ENCODE results near the gene YBX2. TPM values are rescaled to one million over a fixed set of nuclear protein-coding genes. Genes with fewer than 3 reads are reported as not detected.

YBX2 gene
- total RNA-seq, 1 experiment from 2014 or later: 24.0 TPM

DNA sequence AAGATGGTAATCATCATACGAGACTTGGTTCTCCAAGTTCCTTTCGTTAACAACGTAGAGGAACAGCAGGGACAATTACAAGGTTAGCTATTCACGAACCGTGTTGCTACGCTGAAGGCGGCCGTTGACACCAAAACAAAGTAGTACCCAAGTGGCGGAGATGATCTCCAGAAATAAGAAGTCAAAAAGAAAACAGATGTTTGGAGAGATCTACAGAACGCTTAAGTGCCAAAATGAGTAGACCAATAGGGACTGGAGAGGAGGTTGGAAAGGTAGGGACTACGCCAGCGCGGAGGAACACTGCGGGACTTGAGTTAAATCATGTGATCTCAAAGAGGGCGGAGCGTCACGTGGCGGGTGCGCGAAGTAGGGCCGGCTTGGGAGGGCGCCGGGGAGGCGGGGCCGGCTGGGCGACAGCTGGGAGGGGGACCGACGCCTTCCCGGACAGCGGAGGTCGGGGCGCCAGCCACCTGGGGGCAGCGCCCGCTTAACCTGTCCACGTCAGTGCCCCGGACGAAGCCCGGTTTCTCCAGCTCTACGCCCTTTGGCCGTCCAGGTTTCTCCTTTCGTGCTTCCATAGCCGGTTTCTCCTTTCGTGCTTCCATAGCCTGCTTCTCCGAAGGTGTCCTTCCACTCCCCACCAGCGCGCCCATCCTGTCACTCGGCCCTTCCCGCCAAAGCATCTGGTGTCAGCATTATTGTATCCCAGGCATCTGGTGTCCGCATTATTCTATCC lies 51.6 kb downstream of the YBX2 start:
- Histone ChIP-seq H3T11ph (ENCODE audit: low read length) (no peak overlapping the region), H3K9ac (ENCODE audit: extremely low read depth, insufficient read length, low read length) (peak overlapping the region; percentile 53), H2BK120ac (ENCODE audit: low read depth, low read length, poor library complexity, severe bottlenecking) (no peak overlapping the region), H3K4me2 (ENCODE audit: insufficient read depth, insufficient read length, low read length) (peak overlapping the region; percentile 98), H2BK12ac (ENCODE audit: insufficient read length, low read depth, low read length) (no peak overlapping the region), H3K18ac (ENCODE audit: insufficient read length, low read depth, low read length) (peak overlapping the region; percentile 25), H3K4ac (ENCODE audit: low read depth, low read length) (no peak overlapping the region), H3K56ac (ENCODE audit: insufficient read length, low read depth, low read length) (no peak overlapping the region), H3K27ac (ENCODE audit: insufficient read length, low read depth, low read length) (peak overlapping the region; percentile 62), H3K27me3 (ENCODE audit: insufficient read depth, low read length) (no peaks in the 10 kb centered on the region), H4K5ac (ENCODE audit: insufficient read length, low read depth, low read length) (no peak overlapping the region), H2AFZ (ENCODE audit: low read length) (no peak overlapping the region), H2AK5ac (ENCODE audit: insufficient read length, low read length) (no peak overlapping the region), H4K20me1 (ENCODE audit: control insufficient read depth, insufficient read depth, insufficient read length) (no peaks in the 10 kb centered on the region), H2BK20ac (ENCODE audit: low read depth, low read length, poor library complexity, severe bottlenecking) (no peak overlapping the region), H3K79me2 (ENCODE audit: insufficient read depth, low read length) (peaks cover 4% of the 10 kb centered on the region; the same call in 1 of the 2 replicates), H3K79me1 (ENCODE audit: insufficient read depth, low read depth, low read length, poor library complexity, severe bottlenecking) (peaks cover 5% of the 10 kb centered on the region), H2BK5ac (ENCODE audit: insufficient read length, low read length) (no peak overlapping the region), H2BK15ac (ENCODE audit: low read depth, low read length) (no peak overlapping the region), H3K23me2 (ENCODE audit: insufficient read length, low read depth, low read length, poor library complexity, severe bottlenecking) (peaks cover 4% of the 10 kb centered on the region), H3K9me3 (ENCODE audit: control insufficient read depth, low read depth, low read length) (no peaks in the 10 kb centered on the region), H4K8ac (replicated peaks; ENCODE audit: insufficient read length, low read depth, low read length) (no peak overlapping the region), H3K4me1 (ENCODE audit: insufficient read depth, low read length) (no peaks in the 10 kb centered on the region), H4K91ac (ENCODE audit: insufficient read length, low read depth, low read length) (no peak overlapping the region), H3K23ac (ENCODE audit: insufficient read length, low read depth, low read length) (no peak overlapping the region), H3K14ac (ENCODE audit: insufficient read depth, low read length) (no peak overlapping the region)
- peak overlapping the region; percentile 96 to 100 (median 99) for H3K27ac Mint-ChIP-seq
- peaks cover 0 to 2% of the 10 kb centered on the region in 2 experiments; a peak in 2 of 5 replicates for H3K9me3 Mint-ChIP-seq
- TF ChIP-seq CTCF (conservative IDR thresholded peaks at IDR 0.05): peak; percentile 21; the same call in 1 of the 3 replicates
- no CpG with 5 or more reads among the region's 49 CpGs for WGBS (ENCODE audit: extremely low coverage, insufficient read length, low lambda C conversion rate)
- H3K4me1 Mint-ChIP-seq: peaks cover 34% of the 10 kb centered on the region in 2 experiments
- no peaks in the 10 kb centered on the region; the same call in 1 of the 2 replicates for H3K27me3 Mint-ChIP-seq (ENCODE audit: low read depth)
- H3K36me3 Mint-ChIP-seq (ENCODE audit: insufficient read depth in 1 of 3, low read depth in 3 of 3): peaks cover 27 to 52% (median 47%) of the 10 kb centered on the region in 3 experiments
- DNase-seq: peak; percentile 99
- H3K4me3 Mint-ChIP-seq: peak overlapping the region; percentile 95 to 97

Data from H9 (cell line).